Large intestine (tissue), 3 donors: Measurements from ENCODE around the gene APOL1. TPM values are rescaled to one million over a fixed set of nuclear protein-coding genes. Genes with fewer than 3 reads are reported as not detected.

Source experiments
- DNase-seq, 2 donors: peaks; one replicate each; pipeline versions ENCODE4 v3.0.0 to v3.0.0-alpha.2; 2013
- H3K27ac ChIP-seq: one replicate; pipeline ENCODE4 v1.5.1; 2013; ENCODE audit warnings: low read length
- H3K27me3 ChIP-seq: 2 replicates; pipeline ENCODE4 v1.6.1; 2013; ENCODE audit warnings: low read length; ENCODE audit not compliant: control insufficient read depth, insufficient read depth
- H3K36me3 ChIP-seq: 2 replicates; pipeline ENCODE4 v1.6.1; 2013; ENCODE audit warnings: low read length; ENCODE audit not compliant: control insufficient read depth, insufficient read depth
- H3K4me1 ChIP-seq: one replicate; pipeline ENCODE4 v1.6.1; 2013; ENCODE audit warnings: low read length; ENCODE audit not compliant: control insufficient read depth, insufficient read depth
- H3K4me3 ChIP-seq: one replicate; pipeline ENCODE4 v1.5.1; 2013; ENCODE audit warnings: low read length
- H3K9me3 ChIP-seq: one replicate; pipeline ENCODE4 v1.6.1; 2013; ENCODE audit warnings: mild to moderate bottlenecking, low read depth, low read length, moderate library complexity; ENCODE audit not compliant: control insufficient read depth
- WGBS: methylation state at CpG from one replicate; pipeline ENCODE4 v1.1.5; 2013; ENCODE audit warnings: low lambda C conversion rate; ENCODE audit not compliant: insufficient coverage; 5-methylcytosine and 5-hydroxymethylcytosine counted together
- polyA plus RNA-seq: library from polyadenylated mRNA; unstranded; fragments of 120-200 nt; gene quantifications from one replicate; pipeline ENCODE4 v1.2.1, GENCODE V29; 2013

Gene APOL1
- polyA plus RNA-seq, 1 donor: 20.3 TPM

GRCh38 chr22:36311386-36312085 is 58.6 kb downstream of the APOL1 start:
- no peak overlapping the region for H3K4me3 ChIP-seq
- H3K36me3 ChIP-seq: peaks cover 94% of the 10 kb centered on the region
- no peak overlapping the region for H3K27ac ChIP-seq
- no peak for DNase-seq
- no CpG with 5 or more reads among the region's 18 CpGs for WGBS
- no peaks in the 10 kb centered on the region for H3K4me1 ChIP-seq
- no peaks in the 10 kb centered on the region for H3K9me3 ChIP-seq
- no peaks in the 10 kb centered on the region for H3K27me3 ChIP-seq

GRCh38 chr22:36315325-36315724 is 62.4 kb downstream of the APOL1 start:
- no peak overlapping the region for H3K27ac ChIP-seq
- H3K9me3 ChIP-seq: no peaks in the 10 kb centered on the region
- WGBS: 83% methylated on average over 1 of the region's 7 CpGs
- no peaks in the 10 kb centered on the region for H3K27me3 ChIP-seq
- H3K4me1 ChIP-seq: no peaks in the 10 kb centered on the region
- no peak overlapping the region for H3K4me3 ChIP-seq
- peaks cover 93% of the 10 kb centered on the region for H3K36me3 ChIP-seq
- DNase-seq: no peak

GRCh38 chr22:36316419-36316818 is 63.5 kb downstream of the APOL1 start:
- H3K27me3 ChIP-seq: no peaks in the 10 kb centered on the region
- no peaks in the 10 kb centered on the region for H3K9me3 ChIP-seq
- peaks cover 92% of the 10 kb centered on the region for H3K36me3 ChIP-seq
- H3K4me1 ChIP-seq: no peaks in the 10 kb centered on the region
- H3K4me3 ChIP-seq: no peak overlapping the region
- DNase-seq: no peak
- WGBS: 60% methylated on average over 1 of the region's 14 CpGs
- no peak overlapping the region for H3K27ac ChIP-seq

Other genes starting within 250 kb of the APOL1 start
- 67.0 TPM for gene RBFOX2, start 224.3 kb upstream of the APOL1 start, polyA plus RNA-seq
- 13.1 TPM for gene APOL3, start 92.4 kb upstream of the APOL1 start, polyA plus RNA-seq
- gene APOL4, start 51.3 kb upstream of the APOL1 start, polyA plus RNA-seq: 7.8 TPM
- 42.5 TPM for gene APOL2, start 13.6 kb upstream of the APOL1 start, polyA plus RNA-seq
- gene MYH9, start 134.8 kb downstream of the APOL1 start, polyA plus RNA-seq: 191 TPM
- gene TXN2, start 228.5 kb downstream of the APOL1 start, polyA plus RNA-seq: 85.9 TPM